Aorta (tissue), 5 donors: Measurements from ENCODE around the gene ELOVL7. TPM values are rescaled to one million over a fixed set of nuclear protein-coding genes. Genes with fewer than 3 reads are reported as not detected.
"Not testable (repeated sequence)": the region's sequence is repeated elsewhere in the genome, so short reads cannot be mapped to it uniquely, and the experiment has no call there.

Experiments
- ATAC-seq: fragments of 200-7000 bp; cut with Tn5 transposase; one replicate; pipeline ENCODE4 v1.9.1; 2022; ENCODE audit warnings: moderate library complexity; ENCODE audit not compliant: low FRiP score
- DNase-seq, 2 donors: peaks; one replicate each; pipeline ENCODE4 v3.0.0-alpha.2; 2020
- H3K27ac ChIP-seq, 2 donors: one replicate each; pipeline ENCODE4 v1.5.1; 2013; ENCODE audit warnings: low read length in 2 of 2, mild to moderate bottlenecking in 2 of 2, moderate library complexity in 2 of 2, control low read depth in 1 of 2, inconsistent platforms in 1 of 2, low read depth in 1 of 2
- H3K27me3 ChIP-seq, 2 donors: one replicate each; pipeline ENCODE4 v1.6.1; 2013; ENCODE audit warnings: control low read depth in 1 of 2, low read length in 1 of 2, mild to moderate bottlenecking in 1 of 2, moderate library complexity in 1 of 2; ENCODE audit not compliant: insufficient read depth in 2 of 2, control insufficient read depth in 1 of 2
- H3K36me3 ChIP-seq, 2 donors: one replicate each; pipeline ENCODE4 v1.6.1; 2013; ENCODE audit warnings: control low read depth in 1 of 2, low read length in 1 of 2, mild to moderate bottlenecking in 1 of 2; ENCODE audit not compliant: insufficient read depth in 2 of 2, control insufficient read depth in 1 of 2
- H3K4me1 ChIP-seq, 2 donors: one replicate each; pipeline ENCODE4 v1.6.1; 2013; ENCODE audit warnings: low read length in 2 of 2, control low read depth in 1 of 2, mild to moderate bottlenecking in 1 of 2, moderate library complexity in 1 of 2; ENCODE audit not compliant: insufficient read depth in 2 of 2, control insufficient read depth in 1 of 2
- H3K4me3 ChIP-seq, 2 donors: one replicate each; pipeline ENCODE4 v1.5.1; 2013; ENCODE audit warnings: low read length in 2 of 2, control low read depth in 1 of 2, mild to moderate bottlenecking in 1 of 2
- H3K9me3 ChIP-seq: one replicate; pipeline ENCODE4 v1.6.1; 2013; ENCODE audit warnings: mild to moderate bottlenecking, low read length; ENCODE audit not compliant: control insufficient read depth
- WGBS, 2 donors: extraction: QIAGEN DNeasy Blood & Tissue Kit; methylation state at CpG; one replicate each; pipeline ENCODE4 v1.1.7; 2013; 5-methylcytosine and 5-hydroxymethylcytosine counted together
- intact Hi-C, 2 donors: fragments of 100-400 bp; cut with DNase I; formaldehyde crosslinking; loops; one replicate each; pipeline versions ENCODE4 v1.14.2 to v1.15.0; 2022
- polyA plus RNA-seq, 2 donors: library from polyadenylated mRNA; stranded (reverse); fragments of 200-250 nt; gene quantifications; one replicate each; pipeline ENCODE4 v1.2.3, GENCODE V29; 2013
- total RNA-seq, 2 donors: library from RNA; stranded (reverse); fragmentation: NEBNext Ultra II Directional; extraction: Animal tissue kit (Norgen Biotek cat#: 25700); gene quantifications; one replicate each; pipeline ENCODE4 v1.2.1, GENCODE V29; 2021
- donor health status: healthy with polysubstance abuse.
- donor health status: Bipolar disorder and iron deficiency.
- donor health status: DM: no; HTN: no; CAD: no.
- donor health status: DM: no; HTN: no; CAD: no.
- donor health status: DM: yes; HTN: yes; CAD: no.

The ELOVL7 gene
- total and polyA plus RNA-seq, 4 donors, result 1.5 to 10.5 (median 5.4) TPM; not detected in 1

- no peak overlapping the region for H3K27ac ChIP-seq
- no peak for DNase-seq
- H3K4me1 ChIP-seq, result no peaks in the 10 kb centered on the region
- intact Hi-C loops, result no loop called here
- no peak overlapping the region for H3K4me3 ChIP-seq
- H3K36me3 ChIP-seq, result no peaks in the 10 kb centered on the region
- H3K27me3 ChIP-seq, result no peaks in the 10 kb centered on the region
- ATAC-seq, result no peak
- H3K9me3 ChIP-seq, result no peaks in the 10 kb centered on the region
Observed at GRCh38 chr5:60872892-60873291, 28.8 kb upstream of the ELOVL7 start.

DNA sequence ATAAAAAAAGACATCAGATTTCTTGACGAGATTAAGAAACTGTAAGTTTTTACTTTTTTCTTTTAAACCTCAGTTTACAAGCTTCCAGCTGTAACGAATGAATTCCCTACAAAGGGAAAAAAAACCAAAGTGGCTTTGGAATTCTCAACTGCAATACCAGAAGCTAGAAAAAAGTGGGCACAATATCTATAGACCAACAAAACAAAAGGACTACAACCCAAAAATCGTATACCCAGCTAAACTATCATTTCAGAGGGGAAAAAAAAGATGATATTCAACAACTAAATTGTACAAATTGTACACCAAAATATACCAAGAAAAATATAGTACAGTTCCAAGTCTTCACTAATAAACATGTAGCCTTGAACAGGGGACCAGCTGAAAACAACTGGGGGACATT lies 26.8 kb upstream of the ELOVL7 start:
- H3K4me1 ChIP-seq, result no peaks in the 10 kb centered on the region
- intact Hi-C loops, result no loop called here
- 79 to 99% methylated on average over 3 of the region's 3 CpGs for WGBS, 2 donors
- no peak for ATAC-seq
- no peaks in the 10 kb centered on the region for H3K9me3 ChIP-seq
- H3K4me3 ChIP-seq, result no peak overlapping the region
- H3K36me3 ChIP-seq, result no peaks in the 10 kb centered on the region
- H3K27me3 ChIP-seq, result no peaks in the 10 kb centered on the region
- no peak for DNase-seq
- no peak overlapping the region for H3K27ac ChIP-seq

DNA sequence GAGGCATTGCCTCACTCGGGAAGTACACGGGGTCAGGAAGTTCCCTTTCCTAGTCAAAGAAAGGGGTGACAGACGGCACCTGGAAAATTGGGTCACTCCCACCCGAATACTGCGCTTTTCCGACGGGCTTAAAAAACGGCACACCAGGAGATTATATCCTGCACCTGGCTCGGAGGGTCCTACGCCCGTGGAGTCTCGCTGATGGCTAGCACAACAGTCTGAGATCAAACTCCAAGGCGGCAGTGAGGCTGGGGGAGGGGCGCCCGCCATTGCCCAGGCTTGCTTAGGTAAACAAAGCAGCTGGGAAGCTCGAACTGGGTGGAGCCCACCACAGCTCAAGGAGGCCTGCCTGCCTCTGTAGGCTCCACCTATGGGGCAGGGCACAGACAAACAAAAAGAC lies 16.5 kb upstream of the ELOVL7 start:
- WGBS, 2 donors, result 92 to 93% methylated on average over 11 to 16 of the region's 16 CpGs
- H3K36me3 ChIP-seq, H3K4me3 ChIP-seq, H3K27ac ChIP-seq, intact Hi-C loops, ATAC-seq, H3K4me1 ChIP-seq, DNase-seq, H3K9me3 ChIP-seq, H3K27me3 ChIP-seq: not testable (repeated sequence)

DNA sequence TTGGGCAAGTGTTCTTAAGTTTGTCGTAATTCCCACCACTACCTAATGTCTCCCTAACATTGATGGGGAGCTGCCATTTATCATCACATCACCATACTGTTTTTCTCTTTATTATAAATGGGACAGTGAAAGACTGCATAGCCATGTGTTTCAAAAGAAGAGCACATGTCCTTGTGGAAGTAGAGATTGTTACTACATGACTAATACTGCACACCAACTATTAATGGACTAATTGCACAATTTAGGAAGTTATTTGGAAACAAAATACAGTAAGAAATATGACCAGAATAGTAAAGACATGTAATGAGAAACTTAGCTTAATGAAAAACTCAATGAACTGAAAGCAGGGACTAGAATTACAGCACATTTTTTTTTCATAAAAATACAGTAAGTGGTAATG lies 12.0 kb upstream of the ELOVL7 start:
- H3K4me3 ChIP-seq, result no peak overlapping the region
- H3K36me3 ChIP-seq, result no peaks in the 10 kb centered on the region
- peaks cover 2% of the 10 kb centered on the region for H3K9me3 ChIP-seq
- ATAC-seq (no peak), DNase-seq (no peak)
- H3K27ac ChIP-seq, result no peak overlapping the region
- WGBS, 2 donors, result 90 to 91% methylated on average over 1 of the region's 1 CpG
- H3K27me3 ChIP-seq, result peaks cover 0 to 2% of the 10 kb centered on the region in 2 donors
- H3K4me1 ChIP-seq, result no peaks in the 10 kb centered on the region
- intact Hi-C loops, result no loop called here

DNA sequence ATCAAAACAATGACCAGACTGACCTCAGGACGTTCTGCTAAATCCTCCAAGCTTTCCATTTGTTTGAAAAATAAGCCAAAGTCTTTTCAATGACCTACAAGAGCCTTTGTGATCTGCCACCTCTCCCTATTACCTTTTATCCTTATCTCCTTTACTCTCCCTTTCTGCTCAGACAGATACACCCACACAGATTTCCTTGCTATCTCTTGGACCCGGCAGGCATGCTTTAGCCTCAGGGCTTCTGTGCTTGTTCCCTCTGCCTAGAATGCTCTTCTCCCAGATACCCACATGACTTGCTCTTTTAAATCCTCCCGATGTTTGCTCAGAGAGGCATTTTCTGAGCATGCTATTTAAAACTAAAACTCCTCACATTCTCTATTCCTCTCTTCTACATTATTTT lies 8.9 kb upstream of the ELOVL7 start:
- no peak overlapping the region for H3K4me3 ChIP-seq
- intact Hi-C loops, result no loop called here
- ATAC-seq (no peak), DNase-seq (no peak)
- peaks cover 2% of the 10 kb centered on the region for H3K9me3 ChIP-seq
- 30 to 31% methylated on average over 3 of the region's 3 CpGs for WGBS, 2 donors
- H3K27ac ChIP-seq, result no peak overlapping the region
- H3K27me3 ChIP-seq, result peaks cover 0 to 2% of the 10 kb centered on the region in 2 donors
- H3K36me3 ChIP-seq, result no peaks in the 10 kb centered on the region
- no peaks in the 10 kb centered on the region for H3K4me1 ChIP-seq

- no peak overlapping the region for H3K27ac ChIP-seq
- intact Hi-C loops, result no loop called here
- H3K36me3 ChIP-seq, result no peaks in the 10 kb centered on the region
- no peak overlapping the region for H3K4me3 ChIP-seq
- no peak for DNase-seq
- H3K27me3 ChIP-seq, result peaks cover 0 to 2% of the 10 kb centered on the region in 2 donors
- peaks cover 2% of the 10 kb centered on the region for H3K9me3 ChIP-seq
- WGBS, 2 donors, result 54 to 56% methylated on average over 2 of the region's 2 CpGs
- H3K4me1 ChIP-seq, result no peaks in the 10 kb centered on the region
- no peak for ATAC-seq
Observed at GRCh38 chr5:60852317-60852716, 8.2 kb upstream of the ELOVL7 start.

DNA sequence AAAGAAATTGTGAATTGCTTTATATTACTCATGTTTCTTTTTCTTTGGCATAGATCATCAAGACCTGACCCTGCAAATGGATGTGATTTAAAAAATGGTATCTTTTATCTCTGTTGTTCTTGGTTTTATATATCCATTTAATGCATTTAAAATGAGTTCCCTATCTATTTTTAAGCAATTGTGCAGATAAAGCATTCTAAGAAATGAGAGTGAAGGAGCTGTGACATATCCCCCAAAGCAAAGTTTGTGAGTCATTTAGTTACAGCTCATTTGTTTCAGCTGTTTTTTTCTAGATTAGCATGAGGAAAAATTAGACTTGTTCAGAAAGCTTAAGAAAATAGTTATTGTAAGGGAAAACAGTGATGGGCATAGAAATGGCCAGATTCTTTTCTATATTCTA lies 7.6 kb upstream of the ELOVL7 start:
- DNase-seq, result no peak
- no peak for ATAC-seq
- Histone ChIP-seq H3K9me3 (peaks cover 2% of the 10 kb centered on the region), H3K27me3 (peaks cover 0 to 2% of the 10 kb centered on the region in 2 donors), H3K4me1 (no peaks in the 10 kb centered on the region), H3K27ac (no peak overlapping the region), H3K4me3 (no peak overlapping the region), H3K36me3 (no peaks in the 10 kb centered on the region)
- intact Hi-C loops, result no loop called here

DNA sequence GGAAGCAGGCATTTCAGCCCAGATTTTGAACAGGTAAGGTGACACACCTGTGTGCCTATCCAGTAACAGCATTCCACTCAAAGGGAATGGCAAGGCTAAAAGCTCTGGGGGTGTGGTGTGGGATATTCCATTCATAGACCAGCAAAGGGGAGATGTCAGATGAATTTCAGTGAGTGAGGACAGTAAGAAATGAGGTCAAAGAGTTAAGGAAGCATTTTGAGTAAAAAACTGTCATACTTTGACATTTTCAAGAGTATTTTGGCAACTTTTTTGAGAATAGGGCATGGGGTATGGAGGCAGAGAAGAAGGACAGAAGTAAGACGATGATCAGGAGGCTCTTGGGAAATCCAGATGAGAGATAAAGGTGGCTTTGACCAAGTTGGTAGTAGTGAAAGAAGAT lies 2.2 kb upstream of the ELOVL7 start:
- DNase-seq, result no peak
- WGBS, 2 donors, result 88 to 94% methylated on average over 1 of the region's 1 CpG
- no peak overlapping the region for H3K27ac ChIP-seq
- no peak for ATAC-seq
- no peaks in the 10 kb centered on the region for H3K9me3 ChIP-seq
- intact Hi-C loops, result no loop called here
- no peaks in the 10 kb centered on the region for H3K27me3 ChIP-seq
- no peaks in the 10 kb centered on the region for H3K36me3 ChIP-seq
- H3K4me1 ChIP-seq, result peaks cover 0 to 3% of the 10 kb centered on the region in 2 donors
- H3K4me3 ChIP-seq, result no peak overlapping the region

DNA sequence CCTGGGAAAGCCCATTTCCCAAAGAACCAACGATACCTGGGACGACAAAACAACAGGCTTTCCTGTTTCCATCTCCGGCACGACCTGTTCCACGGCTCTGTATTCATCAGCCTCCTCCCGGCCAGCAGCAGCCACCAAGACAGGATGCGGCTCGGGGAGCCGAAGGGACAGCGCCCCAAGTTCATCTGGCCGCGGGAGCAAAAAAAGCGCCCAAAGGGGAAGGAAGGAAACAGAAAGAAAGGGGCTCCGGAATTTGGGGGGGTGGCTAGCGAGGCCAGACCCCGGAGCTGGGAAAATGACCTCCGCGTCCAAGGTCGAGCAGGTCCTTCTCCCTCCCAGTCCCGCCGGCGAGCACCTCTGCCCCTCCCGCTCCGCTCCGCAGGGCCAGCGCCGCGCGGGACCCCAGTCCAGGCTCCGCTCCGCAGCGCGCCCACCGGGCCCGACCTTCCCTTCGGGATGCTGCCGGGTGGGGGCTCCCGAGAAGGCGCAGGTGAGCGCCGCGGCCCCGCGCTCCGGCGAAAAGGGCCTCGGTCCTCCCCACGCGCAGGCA lies 608 bp downstream of the ELOVL7 start:
- Histone ChIP-seq H3K9me3 (no peaks in the 10 kb centered on the region), H3K27me3 (no peaks in the 10 kb centered on the region), H3K36me3 (no peaks in the 10 kb centered on the region), H3K27ac (no peak overlapping the region), H3K4me1 (peaks cover 0 to 3% of the 10 kb centered on the region in 2 donors), H3K4me3 (peak overlapping the region; percentile 62 to 67)
- ATAC-seq (peak; percentile 12), DNase-seq (peak in 1 of 2 donors; percentile 73)
- 0% methylated on average over 36 to 49 of the region's 49 CpGs for WGBS, 2 donors
- intact Hi-C loops, result no loop called here
